NCI-H748 (cell line): ENCODE data around the gene ORAI3.

Experiments used
- DNase-seq: peaks from one replicate; lab custom pipeline; 2025; ENCODE audit not compliant: unreplicated experiment; lab: John Stamatoyannopoulos, UW

ORAI3 gene

DNA sequence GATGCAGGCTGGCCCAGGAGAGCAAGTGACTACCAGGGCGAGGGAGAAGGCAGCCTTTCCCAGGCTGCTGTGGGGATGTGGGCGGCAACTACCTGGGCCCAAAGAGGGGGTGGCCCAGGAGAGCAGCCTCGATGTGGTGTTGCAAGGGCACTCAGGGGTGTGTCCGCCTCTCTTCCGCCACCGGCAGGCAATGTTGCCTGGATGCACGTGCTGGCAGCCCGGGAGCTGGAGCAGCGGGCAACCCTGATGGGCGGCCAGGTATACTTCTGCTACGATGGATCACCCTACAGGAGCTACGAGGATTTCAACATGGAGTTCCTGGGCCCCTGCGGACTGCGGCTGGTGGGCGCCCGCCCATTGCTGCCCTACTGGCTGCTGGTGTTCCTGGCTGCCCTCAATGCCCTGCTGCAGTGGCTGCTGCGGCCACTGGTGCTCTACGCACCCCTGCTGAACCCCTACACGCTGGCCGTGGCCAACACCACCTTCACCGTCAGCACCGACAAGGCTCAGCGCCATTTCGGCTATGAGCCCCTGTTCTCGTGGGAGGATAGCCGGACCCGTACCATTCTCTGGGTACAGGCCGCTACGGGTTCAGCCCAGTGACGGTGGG is 38.8 kb downstream of the ORAI3 start:
- DNase-seq, result no peak

DNA sequence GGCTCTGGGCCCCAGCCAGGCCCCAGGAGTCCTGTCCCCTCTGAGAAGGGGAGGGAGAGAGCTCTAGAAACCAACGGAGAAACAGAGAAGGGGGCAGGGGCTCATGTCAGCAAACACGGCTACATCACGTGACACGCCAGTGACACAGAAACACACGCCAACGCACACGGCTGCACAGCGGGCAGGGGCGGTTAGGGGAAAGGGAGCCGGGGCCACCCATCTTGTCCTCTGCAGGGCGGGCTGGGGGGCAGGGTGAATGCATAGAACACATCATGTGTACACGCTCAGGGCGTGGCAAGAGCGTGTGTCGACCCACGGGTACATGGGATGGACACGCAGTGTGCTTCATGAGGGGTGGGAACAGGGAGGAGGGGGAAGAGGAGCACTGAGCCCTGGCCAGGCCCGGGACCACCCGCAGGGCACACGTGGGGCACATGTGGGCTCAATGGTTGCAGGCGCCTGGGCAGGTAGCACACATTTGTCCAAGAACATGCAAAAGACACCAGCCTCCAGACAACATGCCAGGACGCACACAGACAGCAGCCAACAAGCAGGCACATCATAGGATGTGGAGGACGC is 40.7 kb downstream of the ORAI3 start:
- no peak for DNase-seq

DNA sequence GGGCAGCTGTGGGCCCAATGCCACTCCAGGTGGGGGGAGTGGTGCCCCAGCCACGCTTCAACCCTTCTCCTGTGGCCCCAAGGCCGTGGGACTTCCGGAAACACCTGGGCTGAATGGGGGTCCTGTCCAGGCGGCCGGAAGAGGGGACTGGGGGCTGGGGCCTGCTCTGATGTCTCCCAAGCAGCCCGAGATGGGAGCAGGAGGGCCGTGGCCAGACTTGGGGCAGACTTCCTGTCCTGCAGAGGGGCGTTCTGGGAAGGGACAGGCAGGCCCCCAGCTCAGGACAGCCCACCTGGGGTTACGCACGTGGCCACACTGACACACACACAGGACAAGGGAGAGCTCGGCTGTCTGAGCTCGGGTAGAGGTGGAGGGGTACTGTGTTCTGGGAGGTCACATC is 41.2 kb downstream of the ORAI3 start:
- no peak for DNase-seq

DNA sequence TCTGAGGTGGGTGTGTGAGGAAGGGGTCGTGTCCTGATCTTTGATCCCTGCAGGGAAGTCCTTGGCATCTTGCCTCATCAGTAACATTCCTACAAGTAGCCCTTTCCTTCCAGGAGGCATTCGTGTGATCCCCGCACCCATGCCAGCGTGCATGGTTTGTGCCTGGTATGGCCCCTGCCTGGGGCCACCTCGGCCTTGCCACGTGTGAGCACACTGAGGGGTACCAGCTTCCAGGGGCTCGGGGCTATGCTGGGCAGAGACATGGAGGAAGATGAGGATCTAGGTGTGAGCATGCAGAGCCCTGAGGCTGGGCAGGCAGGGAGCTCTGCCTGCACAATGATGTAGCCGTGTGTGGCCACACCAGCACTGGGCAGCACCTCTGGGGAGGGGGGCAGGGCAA is 42.2 kb downstream of the ORAI3 start:
- no peak for DNase-seq

DNA sequence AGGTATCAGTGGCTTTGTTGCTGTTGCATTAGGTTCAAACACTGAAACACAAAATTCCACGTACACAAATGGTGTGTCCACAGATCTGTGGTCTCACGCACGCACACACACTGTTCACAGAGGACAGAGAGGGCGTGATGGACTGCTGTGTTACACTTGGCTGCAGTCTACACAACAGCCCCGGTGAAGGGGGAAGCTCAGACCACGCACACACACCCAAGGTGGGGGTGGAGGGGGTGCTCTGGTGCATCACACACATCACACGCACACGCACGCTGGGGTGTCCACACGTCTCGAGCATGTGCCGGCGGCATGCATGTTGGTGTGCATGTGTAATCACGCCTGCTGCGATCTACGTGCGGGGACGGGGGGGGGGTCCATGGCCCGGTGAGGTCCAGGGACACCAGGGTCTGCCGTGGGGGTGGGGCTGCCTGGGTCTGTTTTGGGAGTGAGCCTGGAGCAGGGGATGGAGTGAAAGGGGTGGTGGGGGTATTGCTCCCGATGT is 43.5 kb downstream of the ORAI3 start:
- DNase-seq, result no peak

DNA sequence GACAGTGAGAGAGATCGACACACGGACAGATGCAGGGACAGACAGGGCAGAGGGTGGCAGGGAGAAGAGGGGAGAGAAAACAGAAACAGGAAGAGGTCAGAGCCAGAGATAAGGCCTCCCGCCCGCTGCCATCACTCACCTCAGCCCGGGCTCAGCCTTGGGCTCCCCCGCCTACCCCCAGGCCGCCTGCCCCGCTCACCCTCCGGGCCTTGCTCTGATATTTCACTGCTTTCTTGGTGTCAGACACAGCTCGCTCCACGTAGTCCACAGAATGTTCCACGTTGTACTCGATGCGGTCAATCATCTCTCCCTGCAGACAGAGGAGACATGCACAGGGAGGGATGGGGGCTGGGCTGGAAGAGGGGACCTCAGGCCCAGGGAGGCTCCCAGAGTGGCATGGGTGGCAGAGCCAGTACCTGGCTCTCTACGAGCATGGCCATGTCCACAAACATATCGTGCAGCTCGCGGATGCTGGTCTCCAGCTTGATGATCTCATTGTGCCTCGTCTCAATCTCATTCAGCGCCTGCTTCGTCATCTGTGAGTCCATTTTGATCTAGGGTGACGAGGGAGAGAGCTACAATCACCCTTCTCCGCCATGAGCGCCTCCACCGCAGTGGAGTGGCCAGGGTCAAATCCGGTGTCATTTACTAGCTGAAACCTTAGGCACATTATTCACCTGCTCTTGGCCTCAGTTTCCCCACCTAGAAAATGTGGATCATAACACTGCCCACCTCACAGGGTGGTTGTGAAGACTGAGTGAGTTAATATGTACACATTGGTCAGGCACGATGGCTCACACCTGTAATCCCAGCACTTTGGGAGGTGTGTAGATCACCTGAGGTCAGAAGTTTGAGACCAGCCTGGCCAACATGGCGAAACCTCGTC is 44.3 kb downstream of the ORAI3 start:
- DNase-seq, result no peak

DNA sequence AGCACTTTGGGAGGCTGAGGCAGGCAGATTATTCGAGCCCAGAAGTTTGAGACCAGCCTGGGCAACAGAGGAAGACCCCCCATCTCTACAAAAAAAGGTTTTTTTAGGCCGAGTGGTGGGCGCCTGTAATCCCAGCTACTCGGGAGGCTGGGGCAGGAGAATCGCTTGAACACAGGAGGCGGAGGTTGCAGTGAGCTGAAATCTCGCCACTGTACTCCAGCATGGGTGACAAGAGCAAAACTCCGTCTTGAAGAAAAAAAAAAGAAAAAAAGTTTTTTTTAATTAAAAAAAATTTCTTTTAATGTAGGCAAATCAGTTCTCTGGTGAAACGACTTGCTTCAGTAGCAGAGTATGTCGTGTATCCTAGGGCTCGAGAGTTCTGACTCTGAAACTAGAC is 47.1 kb downstream of the ORAI3 start:
- no peak for DNase-seq

DNA sequence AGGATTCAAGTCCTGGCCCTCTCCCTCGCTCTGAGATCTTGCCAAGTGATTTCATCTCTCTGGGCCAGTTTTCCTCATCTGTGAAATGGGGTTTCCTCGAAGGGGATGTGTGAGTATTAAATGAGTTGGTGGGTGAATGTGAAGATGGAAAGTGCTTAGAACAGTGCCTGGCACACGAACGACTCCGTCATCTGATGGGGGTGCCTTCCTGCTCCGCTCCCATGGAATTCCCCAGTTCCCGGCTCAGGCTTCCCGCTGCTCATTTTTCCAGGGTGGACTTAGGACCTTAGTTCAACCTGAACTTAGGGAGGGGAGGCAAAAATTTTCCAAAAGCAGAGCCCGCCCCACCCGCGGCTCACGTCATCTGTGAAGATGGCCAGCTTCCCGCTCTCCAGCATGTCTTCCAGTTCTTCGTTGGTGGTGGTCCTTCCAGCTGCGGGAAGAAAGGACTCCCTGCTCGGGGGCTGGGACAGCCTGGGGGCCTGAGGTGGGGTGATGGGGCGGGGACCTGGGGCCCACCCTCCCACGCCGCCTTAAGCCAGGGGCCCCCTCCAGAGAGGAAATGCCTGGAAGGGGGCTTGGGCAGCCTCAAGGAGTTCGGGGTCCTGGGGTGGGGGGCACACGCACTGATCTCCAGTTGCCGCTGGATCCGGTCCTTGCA is 47.6 kb downstream of the ORAI3 start:
- DNase-seq, result no peak

DNA sequence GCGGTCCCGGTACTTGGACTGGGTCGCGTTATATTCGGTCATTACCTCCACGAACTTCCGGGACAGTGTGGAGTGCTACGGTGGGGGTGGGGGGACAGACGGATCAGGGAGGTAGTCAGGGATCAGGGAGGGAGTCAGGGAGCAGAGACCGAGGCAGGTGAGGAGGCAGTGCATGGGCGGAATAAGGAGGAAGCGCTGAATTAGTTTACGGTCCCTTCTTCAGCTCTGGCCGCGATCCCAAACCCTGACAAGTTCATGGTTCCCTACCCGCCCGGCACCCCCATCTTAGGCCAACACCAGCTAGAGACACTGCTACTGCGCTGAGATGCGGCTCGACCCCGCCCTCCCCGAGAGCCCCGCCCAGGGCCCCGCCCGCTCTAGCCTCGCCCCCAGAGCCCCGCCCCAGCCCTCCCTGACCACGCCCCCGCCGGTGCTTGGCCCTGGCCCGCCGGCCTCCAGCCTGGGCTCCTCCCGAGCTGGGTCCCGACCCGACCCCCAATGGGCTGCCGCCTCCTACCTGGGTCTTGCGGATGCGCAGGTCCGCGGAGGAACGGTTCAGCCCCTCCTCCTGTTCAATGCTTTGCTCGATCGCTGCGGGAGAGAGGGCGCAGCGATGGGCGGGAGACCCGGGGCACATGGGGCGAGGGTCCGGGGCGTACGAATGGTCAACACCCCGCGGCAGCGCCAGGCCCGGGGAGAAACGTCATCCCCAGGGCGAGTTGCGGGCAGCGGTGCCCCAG is 48.3 kb downstream of the ORAI3 start:
- peak; percentile 54 for DNase-seq

DNA sequence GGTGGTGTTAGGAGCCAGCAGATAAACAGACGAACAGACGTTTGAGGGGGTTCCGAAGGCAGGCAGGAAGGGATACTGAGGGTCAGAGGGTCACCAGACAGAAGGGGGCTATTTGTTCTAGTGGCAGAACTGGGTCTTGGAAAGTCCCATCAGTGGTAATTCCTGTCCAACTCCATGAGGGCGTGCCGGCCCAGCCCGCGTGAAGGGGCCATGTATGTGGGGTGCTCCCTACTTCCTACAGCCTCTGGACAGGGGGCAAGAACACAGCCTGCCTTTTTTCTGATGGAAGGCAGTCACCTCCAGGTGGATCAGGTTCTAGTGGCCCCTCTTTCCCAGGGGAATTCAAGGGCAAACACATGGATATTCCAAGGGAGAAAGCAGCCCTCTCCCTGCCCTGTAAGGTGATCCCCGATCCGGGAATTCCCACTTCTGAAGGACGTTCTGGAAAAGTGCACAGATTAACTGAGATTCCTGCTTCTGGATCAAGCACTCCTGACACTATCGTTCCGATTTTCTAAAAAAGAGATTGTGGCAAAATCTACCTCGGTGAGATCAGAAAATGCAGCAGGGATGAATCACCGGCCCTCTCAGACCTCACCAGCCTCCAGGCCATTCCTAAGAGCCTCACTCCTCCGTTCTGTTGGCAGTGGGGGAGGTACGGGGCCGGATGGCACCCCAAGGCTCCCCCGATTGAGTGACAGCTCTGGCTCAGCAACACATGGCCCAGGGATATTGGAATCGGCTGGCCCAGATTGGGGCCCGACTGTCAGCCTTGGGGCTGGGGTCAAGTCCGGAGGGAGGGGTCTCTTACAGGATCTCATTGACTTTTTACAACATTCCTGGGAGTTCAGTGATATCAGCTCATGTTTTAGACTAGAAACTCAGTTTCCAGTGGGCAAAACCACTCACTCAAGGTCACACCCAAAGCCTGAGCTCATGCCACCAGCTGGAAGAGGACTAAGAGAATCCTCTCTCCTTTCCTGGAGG is 49.1 kb downstream of the ORAI3 start:
- no peak for DNase-seq

DNA sequence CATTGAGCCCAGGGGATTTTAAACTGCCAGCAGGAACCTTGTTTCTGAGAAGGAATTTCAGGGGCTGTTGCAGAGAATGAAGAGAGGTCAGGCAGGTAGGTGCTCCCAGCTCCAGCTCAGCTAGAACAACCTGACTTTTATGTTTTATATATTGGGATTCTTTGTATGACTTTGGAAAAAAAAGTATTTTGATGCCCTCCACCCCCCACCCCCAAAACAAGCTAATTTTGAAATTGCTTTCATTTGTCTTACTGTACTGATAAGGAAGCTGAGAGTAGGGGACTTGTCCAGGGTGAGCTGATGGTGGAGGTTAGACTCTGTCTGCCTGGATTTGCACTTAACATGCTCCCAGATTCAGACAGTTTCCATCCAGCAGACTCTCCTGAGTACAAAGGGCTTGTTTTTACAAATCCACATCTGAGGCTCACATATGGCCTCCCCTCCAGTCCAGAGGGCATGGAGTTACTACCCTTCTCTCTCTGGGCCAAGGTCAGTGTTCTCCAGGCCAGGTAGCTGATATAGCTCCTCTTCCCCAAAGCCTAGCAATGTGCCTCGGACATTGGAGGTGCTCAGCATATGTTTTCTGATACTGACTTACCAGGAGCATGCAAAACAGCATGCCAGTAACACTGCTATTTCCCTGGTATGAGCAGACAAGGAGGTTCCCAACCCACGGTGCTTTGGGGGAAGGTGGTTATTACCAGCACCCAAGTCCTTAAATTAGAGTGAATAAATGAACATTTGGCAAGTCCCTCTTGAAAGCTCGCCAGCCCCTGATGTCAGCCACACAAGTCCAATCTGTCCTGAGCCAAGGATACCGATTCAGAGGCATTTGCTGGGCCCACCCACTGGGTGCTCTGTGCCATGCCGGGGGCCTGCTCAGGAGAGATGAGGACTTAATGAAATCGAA is 50.2 kb downstream of the ORAI3 start:
- DNase-seq, result no peak

DNA sequence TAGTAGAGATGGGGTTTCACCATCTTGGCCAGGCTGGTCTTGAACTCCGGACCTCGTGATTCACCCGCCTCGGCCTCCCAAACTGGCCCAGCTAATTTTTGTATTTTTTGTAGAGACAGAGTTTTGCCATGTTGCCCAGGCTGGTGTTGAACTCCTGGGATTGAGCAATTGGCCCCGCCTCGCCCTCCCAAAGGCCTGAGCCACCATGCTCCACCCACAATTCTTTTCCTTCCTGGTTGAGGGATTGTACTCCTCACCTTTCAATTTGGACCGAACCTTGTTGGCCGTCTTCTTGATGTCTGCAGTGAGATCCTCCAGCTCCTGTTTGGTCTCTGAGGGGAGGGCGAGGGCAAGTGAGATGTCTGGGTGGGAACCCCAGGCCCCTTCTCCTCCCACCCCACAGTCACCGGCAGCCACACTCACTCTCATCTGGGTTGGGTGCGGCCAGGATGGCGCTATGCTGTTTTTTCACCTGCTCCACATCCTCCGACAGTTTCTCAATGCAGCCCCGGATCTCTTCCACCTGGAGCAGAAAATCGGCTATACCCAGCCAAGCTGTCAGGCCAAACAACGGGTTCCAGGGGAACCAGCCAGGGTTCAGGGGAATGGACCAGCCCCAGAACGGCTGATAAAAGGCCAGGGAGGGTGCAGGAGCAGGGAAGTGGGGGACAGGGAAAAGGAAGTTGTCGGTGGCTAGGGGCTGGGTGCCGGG is 52.0 kb downstream of the ORAI3 start:
- DNase-seq, result no peak

DNA sequence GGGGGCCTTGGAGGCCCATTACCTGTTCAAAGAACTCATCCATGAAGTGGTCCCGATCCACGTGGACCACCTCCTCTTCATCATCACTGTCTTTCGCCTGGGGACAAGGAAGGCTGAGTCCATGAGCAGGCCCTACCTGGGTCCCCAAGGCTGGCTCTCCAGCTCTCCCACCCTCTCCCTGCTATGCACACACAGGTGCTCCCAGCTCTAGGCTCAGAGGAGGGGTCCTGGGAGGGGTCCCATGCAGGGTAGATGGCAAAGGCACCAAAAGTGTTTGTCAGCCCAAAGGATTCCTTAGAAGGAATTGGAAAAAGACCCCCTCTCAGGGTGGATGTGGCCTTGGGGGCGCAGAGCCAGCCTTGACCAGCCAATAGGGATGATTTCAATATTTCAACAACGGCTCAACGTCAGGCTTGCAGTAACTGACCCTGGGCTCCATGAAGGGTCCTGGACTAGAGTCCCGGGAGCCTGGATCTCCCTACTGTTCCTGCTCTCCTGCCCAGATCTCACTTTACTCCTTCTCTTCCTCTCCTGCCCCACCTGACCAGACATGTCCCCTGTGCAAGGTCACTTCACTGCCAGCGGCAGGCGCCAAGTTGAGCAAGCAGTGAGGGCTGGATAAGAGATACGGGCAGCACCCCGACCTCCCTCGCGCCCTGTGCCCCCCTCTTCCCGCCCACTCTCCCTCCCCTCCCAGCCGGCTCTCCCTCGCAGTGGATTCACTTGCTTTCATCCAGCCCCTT is 52.8 kb downstream of the ORAI3 start:
- DNase-seq, result no peak

DNA sequence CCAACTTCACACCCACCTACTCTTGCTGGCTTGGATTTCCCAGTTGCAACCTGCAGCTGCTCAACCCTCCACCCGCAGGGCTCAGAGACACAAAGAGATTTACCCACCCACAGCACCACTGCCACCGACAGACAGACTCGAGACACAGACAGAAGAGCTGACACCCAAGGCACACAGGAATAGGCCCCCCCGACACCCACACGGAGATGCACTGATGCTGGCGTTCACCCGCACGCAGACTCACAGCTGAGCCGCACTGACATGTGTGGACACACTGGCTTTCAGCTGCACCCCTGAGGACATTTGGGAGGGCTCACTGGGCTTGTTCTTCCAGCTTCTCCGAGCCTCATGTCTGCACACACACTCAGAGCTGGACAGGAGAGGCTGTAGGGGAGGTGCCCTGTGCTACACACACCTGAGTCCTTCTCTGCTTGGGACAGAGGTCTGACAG is 53.4 kb downstream of the ORAI3 start:
- no peak for DNase-seq

DNA sequence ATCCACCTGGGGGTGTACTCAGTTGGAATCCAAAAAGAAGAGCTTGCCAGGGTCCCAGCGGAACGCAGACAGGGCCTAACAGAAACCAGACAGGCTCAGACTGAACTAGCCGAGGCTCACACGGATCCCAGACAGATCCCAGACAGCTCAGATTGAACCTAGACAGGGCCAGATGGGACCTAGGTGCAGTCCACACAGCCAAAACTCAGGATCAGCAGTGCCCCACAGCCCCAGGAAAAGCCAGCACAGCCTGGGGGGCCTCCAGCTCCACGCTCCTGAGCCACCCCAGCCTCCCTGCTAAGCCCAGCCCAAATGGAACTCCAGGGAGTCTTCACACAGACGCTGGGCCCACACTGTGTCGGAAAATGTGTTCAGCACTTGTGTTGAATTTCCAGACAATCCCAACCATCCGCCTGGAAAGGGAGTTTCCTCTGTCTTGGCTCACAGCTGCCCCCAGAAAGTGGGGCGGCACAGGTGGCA is 54.0 kb downstream of the ORAI3 start:
- no peak for DNase-seq

DNA sequence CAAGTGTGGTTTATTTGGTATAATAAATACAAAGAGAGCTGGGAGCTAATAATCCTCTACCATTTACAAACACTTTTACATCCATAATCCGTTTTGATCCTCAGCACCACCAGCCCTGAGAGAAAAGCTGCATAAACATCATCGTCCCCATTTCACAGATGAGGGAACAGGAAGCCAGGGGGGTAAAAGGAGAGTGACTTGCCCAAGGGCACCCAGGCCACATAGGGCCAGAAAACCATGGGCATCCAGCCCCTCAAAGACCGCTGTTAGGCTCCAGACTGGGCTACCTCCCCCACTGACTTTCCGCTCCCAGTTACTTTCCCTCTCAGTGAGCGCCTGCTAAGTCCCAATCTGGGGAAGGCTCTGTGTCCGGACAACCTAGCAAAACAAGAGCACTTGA is 54.9 kb downstream of the ORAI3 start:
- DNase-seq, result no peak
